BJ (cell line): ENCODE results near the gene TAF6. TPM values are rescaled to one million over a fixed set of nuclear protein-coding genes. Genes with fewer than 3 reads are reported as not detected.

ENCODE experiments used
- CTCF ChIA-PET: fragments of 350-600 bp; formaldehyde crosslinking; extraction: SDS; loops from one replicate; lab custom pipeline; 2021; ENCODE audit warnings: antibody characterized with exemption, inconsistent platforms; lab: Yijun Ruan, JAX
- POLR2A ChIA-PET: fragments of 300-600 bp; sonication (Branson Sonifier 250); formaldehyde crosslinking; extraction: SDS; loops from one replicate; lab custom pipeline; 2021; ENCODE audit warnings: antibody characterized with exemption; lab: Charles Lee
- DNase-seq: peaks from one replicate; pipeline ENCODE4 v3.0.0-alpha.2; 2011; ENCODE audit warnings: low read depth
- H3K27me3 ChIP-seq: 2 replicates; pipeline ENCODE4 v1.6.0; 2011; ENCODE audit warnings: low read length; ENCODE audit not compliant: control insufficient read depth, insufficient read depth
- H3K36me3 ChIP-seq: 2 replicates; pipeline ENCODE4 v1.5.1; 2011; ENCODE audit warnings: low read length; ENCODE audit not compliant: control insufficient read depth, insufficient read depth
- H3K4me3 ChIP-seq: 2 replicates; pipeline ENCODE4 v1.5.1; 2011; ENCODE audit warnings: low read depth, mild to moderate bottlenecking, control low read depth, low read length
- polyA plus RNA-seq: library from polyadenylated mRNA; depleted of rRNA; stranded (reverse); fragments of >200 nt; gene quantifications from 2 replicates; pipeline ENCODE4 v1.2.3, GENCODE V29; 2011
- TF ChIP-seq, protein P1 (sequence below): IDR thresholded peaks from 2 replicates; pipeline ENCODE4 v1.5.1; 2011; ENCODE audit warnings: low read depth, mild to moderate bottlenecking, control low read depth, inconsistent platforms, low read length, moderate library complexity; ENCODE audit not compliant: insufficient read depth

Gene TAF6
- polyA plus RNA-seq, 1 experiment, result 39.5 TPM

DNA sequence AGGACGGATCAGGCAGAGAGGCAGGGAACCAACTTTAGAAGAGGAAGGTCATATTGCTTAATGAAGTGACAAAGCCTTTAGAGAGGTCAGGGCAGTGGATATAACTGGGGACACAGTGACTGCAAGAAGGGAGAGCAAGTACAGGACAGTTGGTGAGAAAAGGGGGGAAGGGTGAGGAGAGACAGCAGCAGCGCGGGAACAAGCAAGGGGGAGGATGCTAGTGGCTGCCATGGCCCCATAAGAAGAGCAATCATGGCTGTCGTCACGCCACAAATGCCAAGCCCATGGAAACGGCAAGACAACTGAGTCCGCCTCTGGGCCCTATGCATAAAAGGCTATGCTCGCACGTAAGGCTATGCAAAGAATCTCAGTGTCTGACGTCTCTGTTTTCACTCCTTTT, 46.7 kb downstream of the TAF6 start:
- POLR2A ChIA-PET, result no interaction called here
- no peak for DNase-seq
- TF ChIP-seq, protein P1, sequence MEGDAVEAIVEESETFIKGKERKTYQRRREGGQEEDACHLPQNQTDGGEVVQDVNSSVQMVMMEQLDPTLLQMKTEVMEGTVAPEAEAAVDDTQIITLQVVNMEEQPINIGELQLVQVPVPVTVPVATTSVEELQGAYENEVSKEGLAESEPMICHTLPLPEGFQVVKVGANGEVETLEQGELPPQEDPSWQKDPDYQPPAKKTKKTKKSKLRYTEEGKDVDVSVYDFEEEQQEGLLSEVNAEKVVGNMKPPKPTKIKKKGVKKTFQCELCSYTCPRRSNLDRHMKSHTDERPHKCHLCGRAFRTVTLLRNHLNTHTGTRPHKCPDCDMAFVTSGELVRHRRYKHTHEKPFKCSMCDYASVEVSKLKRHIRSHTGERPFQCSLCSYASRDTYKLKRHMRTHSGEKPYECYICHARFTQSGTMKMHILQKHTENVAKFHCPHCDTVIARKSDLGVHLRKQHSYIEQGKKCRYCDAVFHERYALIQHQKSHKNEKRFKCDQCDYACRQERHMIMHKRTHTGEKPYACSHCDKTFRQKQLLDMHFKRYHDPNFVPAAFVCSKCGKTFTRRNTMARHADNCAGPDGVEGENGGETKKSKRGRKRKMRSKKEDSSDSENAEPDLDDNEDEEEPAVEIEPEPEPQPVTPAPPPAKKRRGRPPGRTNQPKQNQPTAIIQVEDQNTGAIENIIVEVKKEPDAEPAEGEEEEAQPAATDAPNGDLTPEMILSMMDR, result no peak
- CTCF ChIA-PET, result no interaction called here
- Histone ChIP-seq H3K36me3 (peaks cover 58% of the 10 kb centered on the region), H3K27me3 (no peaks in the 10 kb centered on the region), H3K4me3 (no peak overlapping the region)

DNA sequence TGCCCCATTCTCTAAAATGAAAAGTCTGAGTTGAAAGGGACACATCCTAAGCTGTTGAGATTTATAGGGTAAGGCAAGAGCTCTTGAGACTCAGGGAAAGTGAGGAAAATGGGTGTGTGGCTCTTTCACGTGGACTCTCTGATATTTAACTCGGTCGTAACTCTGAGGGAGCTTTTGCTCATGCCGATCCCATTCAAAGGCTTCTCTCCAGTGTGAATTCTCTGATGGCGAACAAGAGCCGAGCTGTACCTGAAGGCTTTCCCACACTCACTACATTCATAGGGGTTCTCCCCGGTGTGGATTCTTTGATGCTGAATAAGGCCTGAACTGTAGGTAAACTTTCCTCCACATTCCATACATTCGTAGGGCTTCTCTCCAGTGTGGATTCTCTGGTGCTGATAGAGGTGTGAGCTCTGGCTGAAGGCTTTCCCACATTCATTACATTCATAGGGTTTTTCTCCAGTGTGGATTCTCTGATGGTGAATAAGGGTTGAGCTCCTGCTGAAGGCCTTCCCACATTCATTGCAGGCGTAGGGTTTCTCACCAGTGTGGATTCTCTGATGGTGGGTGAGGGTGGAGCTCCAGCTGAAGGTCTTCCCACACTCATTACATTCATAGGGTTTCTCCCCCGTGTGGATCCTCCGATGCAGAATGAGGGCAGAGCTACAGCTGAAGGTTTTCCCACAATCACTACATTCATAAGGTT, 48.0 kb downstream of the TAF6 start:
- CTCF ChIA-PET, result interaction anchor here (0.8 to 1.3 kb wide), 2 partner anchors 11 to 81 kb away, joined by 3 to 4 read pairs; no protein-coding TSS in a partner anchor

DNA sequence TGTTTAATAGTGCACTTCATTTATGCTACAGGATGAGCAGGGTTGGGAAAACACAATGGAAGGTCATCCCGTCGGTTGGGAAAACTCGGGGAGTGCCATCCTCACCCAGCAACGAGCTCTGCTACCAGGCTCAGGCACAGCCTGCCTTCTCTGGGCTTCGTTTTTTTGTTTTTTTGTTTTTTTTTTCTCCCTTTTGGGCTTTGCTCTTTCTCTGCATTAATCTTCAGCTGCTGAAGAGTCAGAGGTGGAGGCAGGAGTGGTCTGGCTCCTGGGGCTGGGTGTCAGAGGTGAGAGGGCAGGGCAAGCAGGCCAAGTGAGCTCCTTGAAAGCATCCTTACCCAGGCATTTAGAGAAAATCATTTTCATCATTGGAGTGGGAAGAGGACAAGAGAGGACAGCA, 49.2 kb downstream of the TAF6 start:
- no peak for DNase-seq
- H3K27me3 ChIP-seq, result no peaks in the 10 kb centered on the region
- TF ChIP-seq, protein P1, result no peak
- ChIA-PET POLR2A (no interaction called here), CTCF (interaction anchor here (0.8 kb wide), 1 partner anchor 11 kb away, joined by 3 read pairs; no protein-coding TSS in a partner anchor)
- no peak overlapping the region for H3K4me3 ChIP-seq
- H3K36me3 ChIP-seq, result peaks cover 43% of the 10 kb centered on the region

More for the DNA sequence above, 48.0 kb downstream of the TAF6 start:
- TF ChIP-seq, protein P1, result no peak
- no peak for DNase-seq
- Histone ChIP-seq H3K36me3 (peaks cover 50% of the 10 kb centered on the region), H3K27me3 (no peaks in the 10 kb centered on the region), H3K4me3 (no peak overlapping the region)
- POLR2A ChIA-PET, result no interaction called here

DNA sequence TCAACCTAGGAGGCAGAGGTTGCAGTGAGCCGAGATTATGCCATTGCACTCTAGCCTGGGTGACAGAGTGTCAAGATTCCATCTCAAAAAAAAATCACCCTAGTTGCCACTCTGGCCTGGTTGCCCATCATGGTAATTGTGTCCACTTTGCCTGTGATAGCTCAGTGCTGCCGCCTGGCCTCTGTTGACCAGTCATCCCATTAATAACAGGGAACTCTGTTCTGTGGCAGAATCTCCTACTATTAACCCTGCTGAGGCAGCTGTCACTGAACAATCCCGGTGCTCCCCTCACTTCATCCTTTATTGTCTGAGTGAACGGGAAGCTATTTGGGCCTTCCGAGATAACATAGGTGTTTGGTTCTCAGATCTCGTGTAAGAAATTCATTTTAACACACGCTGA, 52.2 kb downstream of the TAF6 start:
- CTCF ChIA-PET, result interaction anchor here (1.1 kb wide), 2 partner anchors 11 to 14 kb away, joined by 3 to 5 read pairs; no protein-coding TSS in a partner anchor
- peaks cover 27% of the 10 kb centered on the region for H3K36me3 ChIP-seq

More for the DNA sequence above, 52.2 kb downstream of the TAF6 start:
- POLR2A ChIA-PET, result no interaction called here
- Histone ChIP-seq H3K4me3 (no peak overlapping the region), H3K27me3 (no peaks in the 10 kb centered on the region)
- no peak for DNase-seq
- TF ChIP-seq, protein P1, result no peak
